GM19372 (cell line): ENCODE measurements around the gene CDK2AP2.
"Not testable (repeated sequence)": the region's sequence is repeated elsewhere in the genome, so short reads cannot be mapped to it uniquely, and the experiment has no call there.

Experiments used
- ATAC-seq: cut with Tn5 transposase; IDR thresholded peaks from one replicate; pipeline ENCODE4 v1.9.1; 2021; ENCODE audit warnings: mild to moderate bottlenecking, low read depth, moderate library complexity; ENCODE audit not compliant: unreplicated experiment

The CDK2AP2 gene

DNA sequence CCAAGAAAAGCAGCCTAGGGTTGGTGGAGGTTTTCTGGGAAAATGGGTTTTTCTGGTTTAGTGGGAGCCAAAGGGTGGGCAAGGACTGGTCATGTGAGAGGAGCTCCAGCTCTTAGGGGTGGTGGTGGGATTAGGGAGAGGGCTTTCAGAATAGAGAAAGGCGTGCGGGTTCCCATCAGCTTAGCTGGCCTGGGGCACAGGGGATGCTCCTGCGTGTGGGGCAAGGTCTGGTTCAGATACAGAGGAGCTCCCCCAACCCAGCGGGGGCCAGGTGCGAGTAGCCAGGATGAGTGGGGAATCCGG, 39.6 kb downstream of the CDK2AP2 start:
- ATAC-seq: no peak

DNA sequence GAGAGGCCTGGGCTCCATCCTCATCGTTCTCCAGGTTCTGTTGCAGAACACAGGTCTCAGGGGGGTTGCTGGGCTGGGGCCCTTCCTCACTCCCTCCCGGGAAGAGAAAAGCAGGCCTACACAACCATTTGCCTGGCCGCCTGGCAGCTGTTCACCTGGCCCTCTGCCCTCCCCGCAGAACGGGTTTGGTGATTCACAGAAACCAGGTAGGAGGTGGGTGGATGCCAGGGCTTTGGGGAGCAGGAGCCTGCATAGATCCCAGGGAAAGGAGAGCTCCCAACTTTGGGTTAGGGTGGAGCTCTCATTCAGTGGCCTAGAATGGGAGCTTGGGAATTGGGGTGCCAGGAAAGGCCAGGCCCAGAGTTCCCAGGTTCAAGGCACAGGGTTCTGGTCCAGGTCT, 39.9 kb downstream of the CDK2AP2 start:
- no peak for ATAC-seq

DNA sequence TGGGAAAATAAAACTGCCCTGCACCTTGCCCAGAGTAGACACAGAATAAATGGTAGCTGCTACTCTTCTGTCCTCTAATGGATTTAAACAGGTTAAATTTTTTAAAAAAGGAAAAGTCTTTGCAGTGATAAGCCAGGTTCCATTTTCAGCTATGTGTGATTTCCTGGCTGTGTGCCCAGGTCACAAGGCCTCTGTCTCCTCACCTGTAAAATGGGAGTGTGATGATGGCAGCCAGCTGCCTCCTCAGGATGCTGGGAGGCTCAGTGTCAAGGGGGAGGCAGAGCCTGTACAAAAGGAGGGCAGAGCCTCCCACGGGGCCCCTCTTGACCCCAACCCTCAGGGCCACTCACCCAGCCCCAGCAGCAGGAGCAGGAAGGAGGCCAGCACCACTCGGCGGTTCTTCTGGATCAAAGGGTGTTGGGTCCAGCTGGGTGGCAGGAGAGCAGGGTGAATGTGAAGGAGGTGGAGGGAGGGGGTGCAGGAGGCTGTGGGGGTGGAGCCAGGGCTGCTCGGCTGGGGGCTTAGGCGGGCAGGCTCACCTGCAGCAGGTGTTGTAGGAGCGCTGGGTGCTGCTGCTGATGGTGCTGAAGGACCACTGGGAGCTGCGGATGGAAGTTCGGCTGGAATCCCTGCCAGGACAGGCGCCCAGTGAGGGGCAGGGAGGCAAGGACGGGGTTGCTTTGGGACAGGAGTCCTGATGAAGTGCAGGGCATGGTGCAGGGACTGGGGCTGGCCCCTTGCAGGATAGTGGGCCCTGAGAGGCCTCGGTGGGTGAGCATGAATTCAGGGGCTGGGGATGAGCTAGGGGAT, 40.8 kb downstream of the CDK2AP2 start:
- ATAC-seq: no peak

DNA sequence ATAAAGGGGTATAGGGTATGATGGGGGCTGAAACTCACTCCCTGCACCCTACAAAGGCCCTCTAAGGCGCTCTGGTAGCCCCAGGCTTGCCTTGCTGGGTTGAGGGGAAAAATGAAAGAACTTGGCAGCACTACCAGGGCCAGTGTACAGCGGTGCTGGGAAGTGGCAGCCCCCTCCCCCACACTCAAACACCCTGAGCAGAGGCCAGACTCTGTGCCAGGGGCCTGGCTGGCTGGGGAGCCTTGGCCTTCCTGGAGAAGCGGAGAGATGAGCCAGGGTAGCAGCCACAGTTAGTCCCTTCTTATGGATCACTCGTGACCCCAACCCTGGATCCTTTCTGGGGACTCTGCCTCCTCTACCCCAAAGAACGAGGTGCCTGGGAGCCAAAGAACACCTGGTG, 41.6 kb downstream of the CDK2AP2 start:
- no peak for ATAC-seq

DNA sequence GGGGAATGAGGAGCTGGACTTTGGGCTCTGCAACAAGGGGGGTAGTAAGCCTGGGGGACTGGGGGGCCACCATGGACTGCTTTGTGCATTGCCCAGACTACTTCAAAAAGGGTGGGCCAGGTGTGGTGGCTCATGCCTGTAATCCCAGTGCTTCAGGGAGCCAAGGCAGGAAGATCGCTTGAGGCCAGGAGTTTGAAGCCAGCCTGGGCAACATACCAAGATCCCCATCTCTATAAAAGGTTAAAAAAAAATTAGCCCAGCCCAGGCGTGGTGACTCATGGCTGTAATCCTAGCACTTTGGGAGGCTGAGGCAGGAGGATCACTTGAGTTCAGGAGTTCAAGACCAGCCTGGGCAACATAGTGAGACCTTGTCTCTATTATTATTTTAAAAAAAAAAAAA, 42.4 kb downstream of the CDK2AP2 start:
- not testable (repeated sequence) for ATAC-seq

DNA sequence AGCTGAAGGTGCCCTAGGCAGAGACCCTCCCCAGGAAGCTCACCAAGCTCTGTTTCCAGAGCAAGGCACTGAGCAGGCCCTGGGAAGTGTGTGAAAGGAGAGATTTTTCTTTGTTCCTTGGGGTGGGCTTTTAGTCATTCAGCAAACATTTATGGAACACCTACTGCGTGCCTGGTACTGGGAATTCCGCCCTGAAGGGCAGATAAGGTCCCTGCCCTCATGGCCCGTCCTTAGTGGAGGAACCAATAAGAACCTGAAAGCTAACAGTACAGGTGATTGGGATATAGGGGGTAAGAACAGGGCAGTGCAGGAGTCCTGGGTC, 42.8 kb downstream of the CDK2AP2 start:
- ATAC-seq: no peak

DNA sequence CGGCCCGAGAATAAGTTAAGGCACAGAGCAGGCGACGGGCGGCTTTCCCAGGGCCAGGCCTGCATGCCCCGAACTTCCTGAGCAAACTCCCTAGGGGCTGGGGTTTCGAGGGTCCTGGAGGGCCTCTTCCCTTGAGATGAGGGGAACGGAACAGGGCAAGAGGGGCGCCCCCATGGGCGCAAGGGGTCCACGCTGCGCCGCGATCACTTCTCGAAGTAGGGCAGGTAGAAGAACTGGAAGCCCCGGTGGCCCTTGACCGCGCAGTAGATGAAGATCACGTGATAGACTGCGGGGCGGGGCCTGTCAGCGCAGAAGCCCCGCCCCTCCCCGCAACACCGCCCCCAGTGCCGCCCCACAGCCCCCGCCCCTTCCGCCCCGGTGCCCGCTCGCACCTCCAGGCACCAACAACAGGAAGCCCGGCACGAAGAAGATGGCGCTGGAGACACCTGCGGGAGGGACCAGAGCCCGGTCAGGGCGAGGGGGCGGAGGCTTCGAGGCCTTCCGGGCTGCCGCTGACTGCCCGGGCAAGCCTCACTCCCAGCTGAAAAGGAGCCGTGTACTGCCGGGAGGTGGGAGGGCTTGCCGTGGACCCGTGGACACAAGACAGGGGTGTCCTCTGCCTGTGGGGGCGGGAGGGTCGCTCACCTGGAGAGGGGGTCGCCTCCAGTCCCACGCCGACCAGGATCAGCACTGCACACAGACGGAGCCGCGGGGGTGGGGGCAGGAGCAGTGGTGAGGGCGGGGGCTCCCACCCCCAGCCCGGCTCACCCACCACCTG, 43.4 kb downstream of the CDK2AP2 start:
- ATAC-seq: peak; percentile 46

DNA sequence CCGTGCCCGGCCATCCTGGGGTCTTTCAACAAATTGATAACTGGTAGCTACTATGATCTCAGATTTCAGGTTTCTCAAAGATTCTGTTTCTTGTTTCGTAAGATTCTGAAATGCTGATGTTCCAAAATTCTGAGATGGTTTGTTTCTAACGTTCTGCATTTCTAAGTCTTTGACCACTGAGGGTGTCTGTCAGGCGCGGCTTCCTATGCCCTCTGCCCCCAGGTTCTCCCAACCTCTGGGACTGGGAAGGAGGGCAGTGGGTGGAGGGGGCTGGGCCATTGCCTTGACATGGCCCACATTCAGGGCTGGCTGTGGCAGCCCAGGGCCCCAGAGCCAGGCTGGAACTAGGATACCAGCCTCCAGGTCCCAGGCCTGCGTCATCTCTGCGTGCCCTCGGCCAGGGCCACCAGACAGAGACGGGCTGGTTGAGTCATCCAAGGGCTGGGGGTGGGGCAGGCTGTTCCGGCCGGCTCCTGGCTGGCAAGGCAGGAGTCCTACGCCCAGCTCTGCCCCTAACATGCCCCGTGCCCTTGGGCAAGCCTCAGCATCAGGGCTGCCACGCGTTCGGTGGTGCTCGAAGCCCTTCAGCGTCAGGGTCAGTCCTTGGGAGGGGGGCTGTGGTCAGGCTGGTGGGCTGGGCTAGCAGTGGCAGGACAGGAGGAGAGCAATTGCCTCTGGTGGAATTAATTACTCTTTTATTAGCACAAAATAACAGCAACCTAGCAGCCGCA, 44.1 kb downstream of the CDK2AP2 start:
- ATAC-seq: no peak

DNA sequence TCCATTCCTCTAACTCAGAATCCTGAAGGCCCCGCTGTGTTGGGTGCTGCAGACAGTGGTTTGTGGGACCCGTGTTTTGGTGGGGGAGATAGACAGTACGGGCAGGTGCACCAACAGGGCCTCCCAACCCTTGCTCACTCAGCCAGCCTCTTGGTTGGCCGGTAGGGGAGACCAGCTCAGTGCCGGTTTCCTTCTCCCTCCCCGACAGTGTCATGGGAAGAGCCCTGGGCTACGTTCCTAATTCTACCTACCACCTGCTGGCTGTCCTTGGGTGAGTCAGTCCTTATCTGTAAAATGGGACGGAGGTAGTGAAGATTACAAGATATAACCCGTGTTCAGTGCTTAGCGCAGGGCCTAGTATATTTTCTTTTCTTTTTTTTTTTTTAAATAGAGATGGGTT, 44.8 kb downstream of the CDK2AP2 start:
- ATAC-seq: no peak

DNA sequence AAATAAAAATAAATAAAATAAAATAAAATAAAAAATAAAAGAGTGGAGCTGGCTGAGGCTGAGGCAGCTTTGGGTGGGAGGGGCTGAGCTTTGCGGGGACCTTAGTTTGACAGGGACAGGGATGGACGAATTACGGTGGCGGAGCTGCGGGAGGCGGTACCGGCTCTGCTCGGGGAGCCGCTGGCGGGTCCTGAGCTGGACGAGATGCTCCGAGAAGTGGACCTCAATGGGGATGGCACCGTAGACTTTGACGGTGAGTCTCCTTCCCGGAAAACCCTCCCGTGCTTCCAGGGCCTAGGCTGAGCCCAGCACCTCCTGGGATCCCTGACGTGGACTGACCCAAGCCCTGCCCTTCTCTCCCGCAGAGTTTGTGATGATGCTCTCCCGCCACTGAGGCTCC, 49.7 kb downstream of the CDK2AP2 start:
- ATAC-seq: no peak

DNA sequence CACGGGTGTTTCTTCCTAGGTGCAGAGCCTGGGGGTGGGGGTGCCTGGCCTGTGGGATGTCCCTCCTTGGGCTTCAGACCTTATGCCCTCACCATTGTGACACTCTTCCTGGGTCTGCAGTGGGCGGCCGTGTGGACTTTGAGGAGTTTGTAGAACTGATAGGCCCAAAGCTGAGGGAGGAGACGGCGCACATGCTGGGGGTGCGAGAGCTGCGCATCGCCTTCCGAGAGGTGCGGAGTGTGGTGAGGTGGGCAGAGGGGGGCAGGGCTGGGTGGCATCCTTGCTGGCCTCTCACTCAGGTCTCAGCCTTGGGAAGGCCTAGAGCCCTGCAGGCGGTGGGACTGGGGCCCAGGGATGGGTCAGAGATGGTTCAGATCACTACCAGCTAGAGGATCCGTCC, 50.5 kb downstream of the CDK2AP2 start:
- ATAC-seq: no peak
